ENCODE measurements around the gene CDK11B. TPM values are rescaled to one million over a fixed set of nuclear protein-coding genes. Genes with fewer than 3 reads are reported as not detected.
"Not testable (repeated sequence)": the region's sequence is repeated elsewhere in the genome, so short reads cannot be mapped to it uniquely, and the experiment has no call there.

The CDK11B gene
- total RNA-seq, 1 experiment from 2014 or later, result 12.9 TPM

- in situ Hi-C loops (cut with HindIII; ENCODE audit: low sequenced_read_pairs), result no loop called here
- DNase-seq (ENCODE audit: low spot score), result no peak
Observed at GRCh38 chr1:1684031-1684681, 25.4 kb upstream of the CDK11B start.

- in situ Hi-C loops (cut with HindIII; ENCODE audit: low sequenced_read_pairs), result no loop called here
Observed at GRCh38 chr1:1683104-1683905, 24.5 kb upstream of the CDK11B start.

GRCh38 chr1:1680912-1681273 lies 22.1 kb upstream of the CDK11B start:
- in situ Hi-C loops (cut with HindIII; ENCODE audit: low sequenced_read_pairs), result no loop called here
- DNase-seq (ENCODE audit: low spot score), result no peak

More at GRCh38 chr1:1683104-1683905, 24.5 kb upstream of the CDK11B start:
- no peak for DNase-seq (ENCODE audit: low spot score)

- in situ Hi-C loops (cut with HindIII; ENCODE audit: low sequenced_read_pairs), result no loop called here
- DNase-seq (ENCODE audit: low spot score), result no peak
Observed at GRCh38 chr1:1680031-1680911, 21.5 kb upstream of the CDK11B start.

GRCh38 chr1:1678581-1679380 lies 20.0 kb upstream of the CDK11B start:
- no peak for DNase-seq (ENCODE audit: low spot score)

GRCh38 chr1:1677718-1678580 lies 19.1 kb upstream of the CDK11B start:
- no peak for DNase-seq (ENCODE audit: low spot score)
- in situ Hi-C loops (cut with HindIII; ENCODE audit: low sequenced_read_pairs), result no loop called here

More at GRCh38 chr1:1678581-1679380, 20.0 kb upstream of the CDK11B start:
- in situ Hi-C loops (cut with HindIII; ENCODE audit: low sequenced_read_pairs), result no loop called here

- in situ Hi-C loops (cut with HindIII; ENCODE audit: low sequenced_read_pairs), result not testable (repeated sequence)
- DNase-seq (ENCODE audit: low spot score), result peak; percentile 12
Observed at GRCh38 chr1:1676087-1676486, 17.3 kb upstream of the CDK11B start.

GRCh38 chr1:1675218-1675617 lies 16.4 kb upstream of the CDK11B start:
- DNase-seq (ENCODE audit: low spot score); in situ Hi-C loops (cut with HindIII; ENCODE audit: low sequenced_read_pairs): not testable (repeated sequence)

- in situ Hi-C loops (cut with HindIII; ENCODE audit: low sequenced_read_pairs); DNase-seq (ENCODE audit: low spot score): not testable (repeated sequence)
Observed at GRCh38 chr1:1674806-1675205, 16.0 kb upstream of the CDK11B start.

- DNase-seq (ENCODE audit: low spot score), result no peak
- in situ Hi-C loops (cut with HindIII; ENCODE audit: low sequenced_read_pairs), result no loop called here
Observed at GRCh38 chr1:1672181-1672965, 13.6 kb upstream of the CDK11B start.

GRCh38 chr1:1671365-1672119 lies 12.7 kb upstream of the CDK11B start:
- in situ Hi-C loops (cut with HindIII; ENCODE audit: low sequenced_read_pairs), result no loop called here

GRCh38 chr1:1670866-1671265 lies 12.1 kb upstream of the CDK11B start:
- DNase-seq (ENCODE audit: low spot score), result no peak
- in situ Hi-C loops (cut with HindIII; ENCODE audit: low sequenced_read_pairs), result no loop called here

More at GRCh38 chr1:1671365-1672119, 12.7 kb upstream of the CDK11B start:
- DNase-seq (ENCODE audit: low spot score), result no peak

GRCh38 chr1:1669468-1670440 lies 10.9 kb upstream of the CDK11B start:
- in situ Hi-C loops (cut with HindIII; ENCODE audit: low sequenced_read_pairs), result no loop called here
- no peak for DNase-seq (ENCODE audit: low spot score)

GRCh38 chr1:1666526-1666925 lies 7.7 kb upstream of the CDK11B start:
- in situ Hi-C loops (cut with HindIII; ENCODE audit: low sequenced_read_pairs), result no loop called here
- DNase-seq (ENCODE audit: low spot score), result no peak

- DNase-seq (ENCODE audit: low spot score), result no peak
- in situ Hi-C loops (cut with HindIII; ENCODE audit: low sequenced_read_pairs), result no loop called here
Observed at GRCh38 chr1:1665815-1666251, 7.0 kb upstream of the CDK11B start.
